Measurements from ENCODE around the gene ALDH1L1. TPM values are rescaled to one million over a fixed set of nuclear protein-coding genes. Genes with fewer than 3 reads are reported as not detected.

The ALDH1L1 gene
- total RNA-seq (10 to 100 TPM in 2 of 4 donors, 1 to 10 TPM in 2; 7.5 to 16.3 (median 12.5) TPM), polyA plus RNA-seq (11.0 TPM)
- long read RNA-seq, donor 1, transcript ALDH1L1-203 (23 exons, 3,277 nt) = major isoform, 34 of 57 reads
- long read RNA-seq, donor 1, partial matches to known transcripts = 11 of 57 reads
- long read RNA-seq, donor 1, other reads (novel, unspliced or antisense) = 12 of 57 reads
- long read RNA-seq, donor 2, transcript ALDH1L1-203 (23 exons, 3,277 nt) = major isoform, 7 of 10 reads
- long read RNA-seq, donor 2, partial matches to known transcripts = 0 of 10 reads
- long read RNA-seq, donor 2, other reads (novel, unspliced or antisense) = 3 of 10 reads
- long read RNA-seq, donor 3, transcript ALDH1L1-203 (23 exons, 3,277 nt) = major isoform, 20 of 45 reads
- long read RNA-seq, donor 3, partial matches to known transcripts = 13 of 45 reads
- long read RNA-seq, donor 3, other reads (novel, unspliced or antisense) = 12 of 45 reads
- long read RNA-seq, donor 4, transcript ALDH1L1-203 (23 exons, 3,277 nt) = major isoform, 13 of 22 reads
- long read RNA-seq, donor 4, partial matches to known transcripts = 3 of 22 reads
- long read RNA-seq, donor 4, other reads (novel, unspliced or antisense) = 6 of 22 reads

DNA sequence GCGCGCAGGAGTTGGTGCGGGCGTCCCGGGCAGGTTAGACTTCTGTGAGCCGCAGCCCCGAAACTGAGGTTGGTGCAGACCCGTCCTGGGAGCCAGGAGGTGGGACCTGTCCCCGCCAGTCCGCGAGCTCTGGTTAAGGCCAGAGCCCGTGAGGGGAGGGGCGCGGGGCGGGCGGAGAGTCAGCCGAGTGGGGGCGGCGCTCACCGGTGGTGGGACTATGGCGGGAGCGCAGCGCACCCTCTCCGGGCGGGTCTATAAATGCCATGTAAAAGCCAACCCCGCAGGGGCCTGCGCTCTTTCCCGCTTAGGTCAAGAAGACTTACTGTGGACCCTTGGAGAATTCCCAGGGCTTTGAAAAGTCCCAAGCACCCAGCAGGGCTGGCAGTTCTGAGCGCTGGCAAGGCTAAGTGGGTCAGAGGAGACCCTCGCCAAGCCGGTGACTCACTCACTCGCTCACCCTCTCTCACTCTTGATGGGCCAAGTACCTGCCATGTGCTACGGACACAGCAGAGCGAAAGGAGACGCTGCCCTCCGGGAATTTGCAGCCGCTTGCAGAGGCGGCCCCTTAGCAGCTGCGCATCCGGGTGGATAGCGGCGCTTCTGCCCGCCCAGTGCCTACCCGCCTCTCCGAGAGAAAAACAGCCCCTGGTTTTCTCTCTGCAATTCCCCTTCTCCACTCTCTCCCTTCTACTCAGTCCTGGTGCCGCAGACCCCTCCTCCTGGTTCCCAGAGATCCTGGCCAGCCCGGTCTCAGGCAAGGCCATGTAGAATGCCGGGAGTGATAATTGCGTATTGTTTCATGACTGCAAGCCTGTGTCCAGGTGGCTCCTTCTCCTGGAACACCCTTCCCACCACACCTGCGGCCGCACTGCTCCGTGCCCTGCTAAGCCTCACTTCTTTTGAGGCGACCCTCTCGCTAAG, at the start of gene ALDH1L1:
TSS of gene ALDH1L1 (minus strand) at position 110 of the 921 bp plus-strand sequence. CDS start 19,607 bp downstream, outside the sequence.
- DNase-seq (peak; percentile 87 to 92 (median 91)), ATAC-seq (peak; percentile 94 to 95)
- intact Hi-C loops (cut with DNase I) = no loop called here
- H3K9me3 ChIP-seq (ENCODE audit: control insufficient read depth, low read length) = no peaks in the 10 kb centered on the region
- peak within 1 kb of the TSS; percentile 62 for H3K27ac ChIP-seq (ENCODE audit: low read length)
- H3K4me3 ChIP-seq (ENCODE audit: low read length) = peak within 1 kb of the TSS; percentile 44
- WGBS = 4% methylated on average over 54 of the region's 54 CpGs
- no peaks in the 10 kb centered on the region for H3K4me1 ChIP-seq (ENCODE audit: control insufficient read depth, insufficient read depth, low read length)
- H3K27me3 ChIP-seq (ENCODE audit: control insufficient read depth, insufficient read depth) = no peaks in the 10 kb centered on the region

GRCh38 chr3:126226374-126226773, 46.0 kb upstream of the ALDH1L1 start:
- Histone ChIP-seq H3K27ac (ENCODE audit: low read length) (no peak overlapping the region), H3K9me3 (ENCODE audit: control insufficient read depth, low read length) (no peaks in the 10 kb centered on the region), H3K4me1 (ENCODE audit: control insufficient read depth, insufficient read depth, low read length) (no peaks in the 10 kb centered on the region), H3K4me3 (ENCODE audit: low read length) (no peak overlapping the region), H3K27me3 (ENCODE audit: control insufficient read depth, insufficient read depth) (no peaks in the 10 kb centered on the region)
- ATAC-seq (no peak), DNase-seq (no peak)
- WGBS = 71% methylated on average over 1 of the region's 1 CpG
- intact Hi-C loops (cut with DNase I) = no loop called here

GRCh38 chr3:126216416-126216815, 36.0 kb upstream of the ALDH1L1 start:
- no peak for ATAC-seq
- peaks cover 7% of the 10 kb centered on the region for H3K4me1 ChIP-seq (ENCODE audit: control insufficient read depth, insufficient read depth, low read length)
- intact Hi-C loops (cut with DNase I) = no loop called here

DNA sequence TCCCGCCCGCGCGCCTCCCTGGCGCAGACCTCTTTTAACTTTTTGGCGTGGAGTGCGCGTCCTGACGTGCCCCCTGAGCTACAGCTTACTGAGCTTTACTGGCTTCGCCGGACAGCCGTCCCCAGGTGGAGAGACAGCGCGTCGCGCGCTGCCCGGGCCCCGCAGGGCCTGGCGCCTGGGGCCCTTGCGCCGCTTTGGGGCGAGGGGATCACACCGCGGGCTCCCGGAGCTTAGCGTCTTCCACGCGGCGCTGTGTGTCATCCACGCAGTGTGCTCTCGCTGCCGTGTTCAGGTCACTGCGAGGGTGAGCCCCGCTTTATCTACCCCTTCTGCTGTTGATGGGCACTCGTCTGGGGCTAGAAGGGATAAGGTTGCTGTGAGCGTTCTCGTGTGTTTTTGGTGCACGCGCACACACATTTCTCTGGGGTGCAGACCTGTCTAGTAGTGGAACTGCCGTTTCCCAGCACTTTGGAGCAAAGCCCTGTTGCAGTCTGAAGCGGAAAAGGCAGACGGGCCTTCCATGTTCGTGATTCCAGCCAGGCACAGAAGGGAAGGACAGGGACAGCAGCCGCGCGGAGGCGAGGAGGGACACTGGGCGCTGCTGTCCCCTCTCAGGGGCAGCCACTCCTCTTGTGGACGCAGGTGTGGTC, 33.1 kb upstream of the ALDH1L1 start:
- H3K9me3 ChIP-seq (ENCODE audit: control insufficient read depth, low read length) = no peaks in the 10 kb centered on the region
- intact Hi-C loops (cut with DNase I) = no loop called here
- no peaks in the 10 kb centered on the region for H3K27me3 ChIP-seq (ENCODE audit: control insufficient read depth, insufficient read depth)
- peak overlapping the region; percentile 41 for H3K4me3 ChIP-seq (ENCODE audit: low read length)
- ATAC-seq = peak; percentile 49 to 65
- peak in 1 of 3 donors; percentile 53 for DNase-seq
- peaks cover 9% of the 10 kb centered on the region for H3K4me1 ChIP-seq (ENCODE audit: control insufficient read depth, insufficient read depth, low read length)
- WGBS = 8% methylated on average over 50 of the region's 50 CpGs
- no peak overlapping the region for H3K27ac ChIP-seq (ENCODE audit: low read length)

More at GRCh38 chr3:126216416-126216815, 36.0 kb upstream of the ALDH1L1 start:
- WGBS = 69% methylated on average over 1 of the region's 1 CpG
- H3K27ac ChIP-seq (ENCODE audit: low read length) = no peak overlapping the region
- no peak overlapping the region for H3K4me3 ChIP-seq (ENCODE audit: low read length)
- DNase-seq = no peak
- H3K27me3 ChIP-seq (ENCODE audit: control insufficient read depth, insufficient read depth) = peaks cover 2% of the 10 kb centered on the region
- no peaks in the 10 kb centered on the region for H3K9me3 ChIP-seq (ENCODE audit: control insufficient read depth, low read length)

DNA sequence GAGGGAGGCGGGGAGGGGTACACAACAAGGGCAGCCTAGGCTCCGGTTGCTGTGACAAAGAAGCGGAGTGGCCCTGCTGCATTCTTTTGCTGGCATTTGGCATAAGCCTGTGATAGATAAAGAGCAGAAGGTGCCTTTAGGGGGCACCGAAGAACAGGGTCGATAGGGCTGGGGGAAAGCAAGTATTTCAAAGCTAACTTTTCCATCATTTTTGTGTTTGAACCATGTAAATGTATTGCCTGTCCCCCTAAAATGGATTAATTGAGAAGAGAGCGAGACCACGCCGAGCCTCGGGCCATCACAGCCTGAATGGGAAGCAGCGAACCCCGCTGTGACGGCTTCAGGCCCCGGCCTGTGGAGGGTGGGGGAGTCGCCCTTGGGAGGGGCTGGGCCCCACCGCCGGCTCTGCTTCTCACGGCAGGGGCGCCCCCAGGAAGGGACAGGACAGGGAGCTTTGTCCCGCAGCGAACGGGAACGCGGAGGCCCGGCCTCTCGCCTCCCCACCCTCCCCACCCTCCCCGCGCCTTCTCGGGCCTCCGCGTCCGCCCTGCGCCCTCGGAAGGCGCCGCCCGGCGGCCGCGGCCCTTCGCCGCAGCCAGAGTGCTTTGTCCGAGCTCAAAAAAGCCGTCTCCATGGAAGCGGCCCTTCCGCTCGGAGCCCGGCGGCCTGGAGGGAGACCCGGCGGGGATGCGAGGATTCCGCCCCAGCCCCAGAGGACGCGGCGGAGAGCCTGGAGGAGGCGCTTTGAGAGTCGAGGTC, 32.4 kb upstream of the ALDH1L1 start:
- intact Hi-C loops (cut with DNase I) = no loop called here
- Histone ChIP-seq H3K9me3 (ENCODE audit: control insufficient read depth, low read length) (no peaks in the 10 kb centered on the region), H3K4me1 (ENCODE audit: control insufficient read depth, insufficient read depth, low read length) (peaks cover 9% of the 10 kb centered on the region), H3K4me3 (ENCODE audit: low read length) (peak overlapping the region; percentile 41), H3K27ac (ENCODE audit: low read length) (peak overlapping the region; percentile 33), H3K27me3 (ENCODE audit: control insufficient read depth, insufficient read depth) (no peaks in the 10 kb centered on the region)
- ATAC-seq (peak; percentile 82 to 83), DNase-seq (peak; percentile 56 to 83 (median 79))
- 4% methylated on average over 56 of the region's 57 CpGs for WGBS

GRCh38 chr3:126212250-126212619, 31.8 kb upstream of the ALDH1L1 start:
- no peaks in the 10 kb centered on the region for H3K9me3 ChIP-seq (ENCODE audit: control insufficient read depth, low read length)
- H3K4me3 ChIP-seq (ENCODE audit: low read length) = no peak overlapping the region
- H3K4me1 ChIP-seq (ENCODE audit: control insufficient read depth, insufficient read depth, low read length) = peaks cover 9% of the 10 kb centered on the region
- intact Hi-C loops (cut with DNase I) = no loop called here
- peak overlapping the region; percentile 18 for H3K27ac ChIP-seq (ENCODE audit: low read length)
- no peaks in the 10 kb centered on the region for H3K27me3 ChIP-seq (ENCODE audit: control insufficient read depth, insufficient read depth)
- DNase-seq = no peak
- no peak for ATAC-seq
- WGBS = 47% methylated on average over 2 of the region's 2 CpGs

GRCh38 chr3:126211569-126211968, 31.2 kb upstream of the ALDH1L1 start:
- H3K4me3 ChIP-seq (ENCODE audit: low read length) = no peak overlapping the region
- ATAC-seq (no peak), DNase-seq (no peak)
- H3K27ac ChIP-seq (ENCODE audit: low read length) = no peak overlapping the region
- peaks cover 9% of the 10 kb centered on the region for H3K4me1 ChIP-seq (ENCODE audit: control insufficient read depth, insufficient read depth, low read length)
- H3K27me3 ChIP-seq (ENCODE audit: control insufficient read depth, insufficient read depth) = no peaks in the 10 kb centered on the region
- WGBS = 90% methylated on average over 7 of the region's 7 CpGs
- intact Hi-C loops (cut with DNase I) = no loop called here
- H3K9me3 ChIP-seq (ENCODE audit: control insufficient read depth, low read length) = no peaks in the 10 kb centered on the region

DNA sequence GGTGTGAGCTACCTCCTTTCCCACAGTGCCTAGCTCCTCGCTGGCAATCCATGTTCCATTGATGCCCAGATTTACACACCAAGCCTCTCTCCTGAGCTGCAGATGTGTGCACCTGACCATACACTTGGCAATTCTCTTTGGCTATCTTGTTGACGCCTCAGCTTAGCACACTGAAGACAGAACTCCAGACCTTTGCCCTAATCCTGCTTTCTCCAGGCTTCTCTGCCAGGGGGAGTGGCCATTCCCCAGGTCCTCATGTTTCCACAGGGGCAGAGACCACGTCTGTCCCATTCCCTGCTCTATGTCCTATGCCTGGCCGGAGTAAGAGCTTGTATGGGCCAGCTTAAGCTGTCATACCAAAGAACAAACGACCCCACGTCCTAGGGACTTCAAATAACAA, 30.2 kb upstream of the ALDH1L1 start:
- DNase-seq (no peak), ATAC-seq (no peak)
- H3K4me3 ChIP-seq (ENCODE audit: low read length) = no peak overlapping the region
- no peaks in the 10 kb centered on the region for H3K27me3 ChIP-seq (ENCODE audit: control insufficient read depth, insufficient read depth)
- 71% methylated on average over 6 of the region's 6 CpGs for WGBS
- no peaks in the 10 kb centered on the region for H3K9me3 ChIP-seq (ENCODE audit: control insufficient read depth, low read length)
- H3K27ac ChIP-seq (ENCODE audit: low read length) = no peak overlapping the region
- H3K4me1 ChIP-seq (ENCODE audit: control insufficient read depth, insufficient read depth, low read length) = peaks cover 9% of the 10 kb centered on the region
- intact Hi-C loops (cut with DNase I) = no loop called here

DNA sequence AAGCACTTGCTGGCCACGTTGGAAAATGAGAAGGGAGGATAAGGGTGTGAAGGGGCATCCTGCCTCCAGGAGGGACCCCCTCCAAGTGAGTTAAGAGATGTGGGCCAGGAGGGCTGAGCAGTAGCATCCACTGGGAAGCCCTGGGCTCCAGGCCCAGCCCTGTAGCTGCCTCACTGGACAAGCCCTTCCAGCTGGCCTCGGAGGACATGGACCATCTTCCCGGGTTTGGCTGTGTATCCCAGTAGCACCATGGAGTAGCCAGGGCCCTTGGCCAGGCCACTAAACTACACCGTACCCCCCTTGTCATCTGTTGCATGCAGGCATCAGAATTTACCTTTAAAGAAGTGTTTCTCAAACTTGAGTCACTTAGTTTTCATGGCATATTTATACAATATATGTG, 29.4 kb upstream of the ALDH1L1 start:
- Histone ChIP-seq H3K4me1 (ENCODE audit: control insufficient read depth, insufficient read depth, low read length) (peaks cover 9% of the 10 kb centered on the region), H3K4me3 (ENCODE audit: low read length) (no peak overlapping the region), H3K27me3 (ENCODE audit: control insufficient read depth, insufficient read depth) (no peaks in the 10 kb centered on the region), H3K9me3 (ENCODE audit: control insufficient read depth, low read length) (no peaks in the 10 kb centered on the region), H3K27ac (ENCODE audit: low read length) (no peak overlapping the region)
- intact Hi-C loops (cut with DNase I) = no loop called here
- ATAC-seq = no peak
- WGBS = 58% methylated on average over 4 of the region's 4 CpGs
- peak in 2 of 3 donors; percentile 48 to 83 for DNase-seq
